Small intestine (tissue), 7 donors: Measurements from ENCODE around the gene RAB23. TPM values are rescaled to one million over a fixed set of nuclear protein-coding genes. Genes with fewer than 3 reads are reported as not detected.
A peak's percentile ranks its signal among the peaks of the same experiment; 100 is the strongest.

Experiments used
- DNase-seq, 2 donors: peaks; one replicate each; pipeline versions ENCODE4 v3.0.0 to v3.0.0-alpha.2; 2013
- FAIRE-seq: peaks from 2 replicates; lab custom pipeline; 2012; peaks lifted over from hg19 to GRCh38; lab: Jason Lieb, UNC
- H3K27ac ChIP-seq, 3 donors: one replicate each; pipeline ENCODE4 v1.5.1; 2013; ENCODE audit warnings: low read length in 2 of 3, mild to moderate bottlenecking in 2 of 3, control low read depth in 1 of 3, inconsistent platforms in 1 of 3, low read depth in 1 of 3, moderate library complexity in 1 of 3
- H3K27me3 ChIP-seq, 3 donors: one replicate each; pipeline ENCODE4 v1.6.1; 2013; ENCODE audit warnings: low read length in 3 of 3, inconsistent platforms in 1 of 3; ENCODE audit not compliant: control insufficient read depth in 3 of 3, insufficient read depth in 3 of 3
- H3K36me3 ChIP-seq, 3 donors: one replicate each; pipeline ENCODE4 v1.6.1; 2013; ENCODE audit warnings: low read length in 3 of 3, inconsistent platforms in 1 of 3, low read depth in 1 of 3, mild to moderate bottlenecking in 1 of 3, moderate library complexity in 1 of 3; ENCODE audit not compliant: control insufficient read depth in 3 of 3, insufficient read depth in 2 of 3
- H3K4me1 ChIP-seq, 3 donors: one replicate each; pipeline ENCODE4 v1.6.1; 2013; ENCODE audit warnings: low read length in 2 of 3, inconsistent platforms in 1 of 3, low read depth in 1 of 3, mild to moderate bottlenecking in 1 of 3, moderate library complexity in 1 of 3; ENCODE audit not compliant: control insufficient read depth in 3 of 3, insufficient read depth in 2 of 3
- H3K4me3 ChIP-seq, 3 donors: one replicate each; pipeline ENCODE4 v1.5.1; 2013; ENCODE audit warnings: low read length in 3 of 3, control low read depth in 1 of 3, inconsistent platforms in 1 of 3, low read depth in 1 of 3, mild to moderate bottlenecking in 1 of 3, moderate library complexity in 1 of 3
- H3K9me3 ChIP-seq, 2 donors: one replicate each; pipeline ENCODE4 v1.6.1; 2013; ENCODE audit warnings: low read depth in 1 of 2, low read length in 1 of 2; ENCODE audit not compliant: control insufficient read depth in 2 of 2, insufficient read depth in 1 of 2
- WGBS, 3 donors: extraction: QIAGEN DNeasy Blood & Tissue Kit; methylation state at CpG; one replicate each; pipeline ENCODE4 v1.1.7; 2013; 5-methylcytosine and 5-hydroxymethylcytosine counted together
- polyA plus RNA-seq, 4 donors: library from polyadenylated mRNA; stranded (reverse) in 3 of 4; unstranded in 1 of 4; fragments of 200-250 nt in 3 of 4; fragments of 120-200 nt in 1 of 4; gene quantifications; one replicate each; pipeline versions ENCODE4 v1.2.1 to v1.2.3, GENCODE V29; 2013
- donor health status: healthy with polysubstance abuse.
- donor health status: control.
- donor health status: control.
- donor health status: Bipolar disorder and iron deficiency.
- donor health status: healthy.

RAB23 gene
- polyA plus RNA-seq, 4 donors: 0.45 to 7.7 (median 2.9) TPM

DNA sequence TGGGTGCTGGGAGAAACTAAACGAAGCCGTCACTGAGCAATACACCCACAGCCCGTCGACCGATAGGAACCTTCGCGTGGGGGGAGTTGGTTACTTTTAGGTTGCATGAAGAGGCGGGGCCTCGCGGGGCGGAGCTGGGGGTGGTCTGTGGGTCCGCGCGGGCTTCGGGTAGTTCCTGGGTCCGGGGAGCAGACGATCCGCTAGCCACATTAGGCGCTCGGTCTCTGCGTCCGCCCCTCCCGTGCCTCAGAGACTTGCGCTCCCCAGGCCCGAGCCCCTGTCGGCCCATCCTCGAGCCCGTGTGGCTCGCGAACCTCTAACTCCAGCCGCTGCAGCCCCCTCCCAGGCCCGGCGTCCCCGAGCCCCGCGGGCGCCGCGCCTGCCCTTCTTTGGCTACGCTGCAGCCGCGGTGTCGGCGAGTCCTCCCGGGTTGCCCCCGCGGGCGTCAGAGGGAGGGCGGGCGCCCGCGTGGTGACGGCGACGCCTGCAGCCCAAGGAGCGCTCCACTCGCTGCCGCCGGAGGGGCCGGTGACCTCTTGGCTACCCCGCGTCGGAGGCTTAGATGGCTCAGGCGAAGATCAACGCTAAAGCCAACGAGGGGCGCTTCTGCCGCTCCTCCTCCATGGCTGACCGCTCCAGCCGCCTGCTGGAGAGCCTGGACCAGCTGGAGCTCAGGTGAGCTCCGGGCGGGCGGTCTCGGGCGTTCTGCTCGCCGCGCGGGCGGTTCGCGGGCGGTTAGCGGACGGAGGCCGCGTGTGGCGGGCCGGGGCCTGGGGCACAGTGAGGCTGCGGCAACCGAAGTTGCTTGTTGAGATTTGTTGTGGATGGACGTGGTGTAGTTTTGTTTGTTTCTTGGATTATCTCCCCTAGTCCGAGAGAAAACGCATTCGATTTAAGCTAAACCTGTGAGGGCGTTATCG lies 49.7 kb downstream of the RAB23 start, which contains the start of gene BAG2:
Gene BAG2 (plus strand): TSS at position 191 of the 920 bp plus-strand sequence. CDS start 372 bp downstream, at position 563.
- Histone ChIP-seq H3K36me3 (no peaks in the 10 kb centered on the region), H3K9me3 (no peaks in the 10 kb centered on the region), H3K27me3 (peaks cover 0 to 14% (median 0%) of the 10 kb centered on the region in 3 donors), H3K4me1 (peaks cover 0 to 2% (median 0%) of the 10 kb centered on the region in 3 donors), H3K4me3 (peak within 1 kb of the TSS; percentile 55 to 62 (median 62)), H3K27ac (peak within 1 kb of the TSS; percentile 42 to 86 (median 46))
- peak; percentile 54 to 84 for DNase-seq
- WGBS, 3 donors: 0 to 1% (median 0%) methylated on average over 70 to 97 of the region's 97 CpGs
- no peak for FAIRE-seq

- FAIRE-seq (no peak), DNase-seq (no peak)
- Histone ChIP-seq H3K9me3 (no peaks in the 10 kb centered on the region), H3K36me3 (peaks cover 0 to 5% (median 2%) of the 10 kb centered on the region in 3 donors), H3K27ac (no peak overlapping the region), H3K4me3 (no peak overlapping the region), H3K27me3 (no peaks in the 10 kb centered on the region), H3K4me1 (no peaks in the 10 kb centered on the region)
- WGBS, 3 donors: 93 to 96% (median 95%) methylated on average over 1 of the region's 1 CpG
These were observed 57.0 kb downstream of the RAB23 start for GRCh38 chr6:57165080-57165479.

- Histone ChIP-seq H3K9me3 (no peaks in the 10 kb centered on the region), H3K27ac (no peak overlapping the region), H3K4me3 (no peak overlapping the region), H3K4me1 (no peaks in the 10 kb centered on the region), H3K36me3 (peaks cover 0 to 5% (median 2%) of the 10 kb centered on the region in 3 donors), H3K27me3 (no peaks in the 10 kb centered on the region)
- 94 to 99% (median 96%) methylated on average over 2 of the region's 2 CpGs for WGBS, 3 donors
- DNase-seq (no peak), FAIRE-seq (no peak)
These were observed 58.2 kb downstream of the RAB23 start for GRCh38 chr6:57163956-57164355.

GRCh38 chr6:57162516-57162915 lies 59.6 kb downstream of the RAB23 start:
- no peaks in the 10 kb centered on the region for H3K4me1 ChIP-seq
- 86 to 94% (median 88%) methylated on average over 3 of the region's 3 CpGs for WGBS, 3 donors
- no peaks in the 10 kb centered on the region for H3K9me3 ChIP-seq
- peaks cover 0 to 8% (median 2%) of the 10 kb centered on the region in 3 donors for H3K36me3 ChIP-seq
- H3K27ac ChIP-seq: no peak overlapping the region
- no peak overlapping the region for H3K4me3 ChIP-seq
- no peaks in the 10 kb centered on the region for H3K27me3 ChIP-seq
- FAIRE-seq (no peak), DNase-seq (no peak)

DNA sequence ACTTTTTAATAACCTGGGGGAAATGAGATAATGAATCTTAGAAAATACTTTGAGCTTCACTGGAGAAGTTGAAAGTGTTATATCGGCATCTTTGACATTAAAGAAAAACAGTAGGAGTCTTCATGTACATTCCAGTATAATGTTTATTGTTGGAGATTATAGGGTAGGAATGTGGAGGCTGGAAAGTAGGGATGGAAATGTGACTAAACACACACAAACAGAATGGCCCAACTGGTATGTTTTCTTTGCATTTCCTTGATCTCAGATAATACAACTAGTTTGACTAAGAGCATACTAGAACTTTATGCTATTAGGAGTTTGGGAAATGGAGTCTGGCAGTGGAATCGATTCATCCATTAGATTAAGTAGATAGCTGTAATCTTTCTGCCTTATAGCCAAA lies 60.1 kb downstream of the RAB23 start:
- H3K36me3 ChIP-seq: peaks cover 0 to 8% (median 2%) of the 10 kb centered on the region in 3 donors
- 95 to 97% (median 95%) methylated on average over 2 of the region's 2 CpGs for WGBS, 3 donors
- FAIRE-seq (no peak), DNase-seq (no peak)
- no peaks in the 10 kb centered on the region for H3K4me1 ChIP-seq
- no peak overlapping the region for H3K27ac ChIP-seq
- no peaks in the 10 kb centered on the region for H3K9me3 ChIP-seq
- no peak overlapping the region for H3K4me3 ChIP-seq
- H3K27me3 ChIP-seq: no peaks in the 10 kb centered on the region

GRCh38 chr6:57159127-57159526 lies 63.0 kb downstream of the RAB23 start:
- FAIRE-seq: no peak
- no peaks in the 10 kb centered on the region for H3K9me3 ChIP-seq

GRCh38 chr6:57158658-57159057 lies 63.4 kb downstream of the RAB23 start:
- Histone ChIP-seq H3K36me3 (peaks cover 0 to 8% (median 8%) of the 10 kb centered on the region in 3 donors), H3K27ac (no peak overlapping the region), H3K4me1 (no peaks in the 10 kb centered on the region), H3K9me3 (no peaks in the 10 kb centered on the region), H3K27me3 (no peaks in the 10 kb centered on the region), H3K4me3 (no peak overlapping the region)
- DNase-seq: no peak
- no peak for FAIRE-seq

More at GRCh38 chr6:57159127-57159526, 63.0 kb downstream of the RAB23 start:
- Histone ChIP-seq H3K27ac (no peak overlapping the region), H3K27me3 (no peaks in the 10 kb centered on the region), H3K4me1 (no peaks in the 10 kb centered on the region), H3K4me3 (no peak overlapping the region), H3K36me3 (peaks cover 0 to 9% (median 5%) of the 10 kb centered on the region in 3 donors)
- 90 to 94% (median 93%) methylated on average over 2 of the region's 2 CpGs for WGBS, 3 donors
- DNase-seq: no peak

GRCh38 chr6:57147955-57148858 lies 73.9 kb downstream of the RAB23 start:
- Histone ChIP-seq H3K4me3 (no peak overlapping the region), H3K36me3 (peaks cover 3 to 16% (median 10%) of the 10 kb centered on the region in 3 donors), H3K4me1 (no peaks in the 10 kb centered on the region), H3K27ac (no peak overlapping the region), H3K9me3 (no peaks in the 10 kb centered on the region), H3K27me3 (no peaks in the 10 kb centered on the region)
- no peak for FAIRE-seq
- 76 to 88% (median 83%) methylated on average over 7 of the region's 7 CpGs for WGBS, 3 donors
- no peak for DNase-seq
